GM21737 (cell line): ENCODE data around the gene GPR137B.
"Not testable (repeated sequence)": the region's sequence is repeated elsewhere in the genome, so short reads cannot be mapped to it uniquely, and the experiment has no call there.

ENCODE experiments used
- ATAC-seq: cut with Tn5 transposase; IDR thresholded peaks from one replicate; pipeline ENCODE4 v1.9.1; 2021; ENCODE audit warnings: mild to moderate bottlenecking, moderate library complexity; ENCODE audit not compliant: unreplicated experiment

The GPR137B gene

DNA sequence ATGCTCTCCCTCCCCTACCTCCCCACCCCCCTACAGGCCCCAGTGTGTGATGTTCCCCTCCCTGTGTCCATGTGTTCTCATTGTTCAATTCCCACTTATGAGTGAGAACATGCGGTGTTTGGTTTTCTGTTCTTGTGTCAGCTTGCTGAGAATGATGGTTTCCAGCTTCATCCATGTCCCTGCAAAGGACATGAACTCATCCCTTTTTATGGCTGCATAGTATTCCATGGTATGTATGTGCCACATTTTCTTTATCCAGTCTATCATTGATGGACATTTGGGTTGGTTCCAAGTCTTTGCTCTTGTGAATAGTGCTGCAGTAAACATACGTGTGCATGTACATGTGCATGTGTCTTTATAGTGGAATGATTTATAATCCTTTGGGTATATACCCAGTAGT, 44.1 kb downstream of the GPR137B start:
- not testable (repeated sequence) for ATAC-seq

DNA sequence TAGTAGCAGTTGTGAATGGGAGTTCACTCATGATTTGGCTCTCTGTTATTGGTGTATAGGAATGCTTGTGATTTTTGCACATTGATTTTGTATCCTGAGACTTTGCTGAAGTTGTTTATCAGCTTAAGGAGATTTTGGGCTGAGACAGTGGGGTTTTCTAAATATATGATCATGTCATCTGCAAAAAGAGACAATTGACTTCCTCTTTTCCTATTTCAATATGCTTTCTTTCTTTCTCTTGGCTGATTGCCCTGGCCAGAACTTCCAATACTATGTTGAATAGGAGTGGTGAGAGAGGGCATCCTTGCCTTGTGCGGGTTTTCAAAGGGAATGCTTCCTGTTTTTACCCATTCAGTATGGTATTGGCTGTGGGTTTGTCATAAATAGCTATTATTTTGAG, 45.7 kb downstream of the GPR137B start:
- ATAC-seq, result not testable (repeated sequence)

DNA sequence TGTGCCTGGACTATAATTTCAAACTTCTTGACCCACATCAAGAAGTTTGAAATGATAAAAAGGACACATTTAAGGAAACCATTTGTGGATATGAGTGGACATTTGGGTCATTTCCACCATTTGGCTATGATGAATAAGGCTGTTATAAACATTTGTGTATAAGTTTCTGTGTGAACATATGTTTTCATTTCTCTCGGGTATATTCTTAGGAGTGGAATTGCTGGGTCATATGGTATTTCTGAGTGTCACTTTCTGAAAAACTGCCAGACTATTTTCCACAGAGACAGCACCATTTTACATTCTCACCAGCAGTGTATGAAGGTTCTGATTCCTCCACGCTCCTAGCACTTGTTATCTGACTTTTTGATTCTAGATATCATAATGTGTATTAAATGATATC, 50.8 kb downstream of the GPR137B start:
- ATAC-seq, result no peak

DNA sequence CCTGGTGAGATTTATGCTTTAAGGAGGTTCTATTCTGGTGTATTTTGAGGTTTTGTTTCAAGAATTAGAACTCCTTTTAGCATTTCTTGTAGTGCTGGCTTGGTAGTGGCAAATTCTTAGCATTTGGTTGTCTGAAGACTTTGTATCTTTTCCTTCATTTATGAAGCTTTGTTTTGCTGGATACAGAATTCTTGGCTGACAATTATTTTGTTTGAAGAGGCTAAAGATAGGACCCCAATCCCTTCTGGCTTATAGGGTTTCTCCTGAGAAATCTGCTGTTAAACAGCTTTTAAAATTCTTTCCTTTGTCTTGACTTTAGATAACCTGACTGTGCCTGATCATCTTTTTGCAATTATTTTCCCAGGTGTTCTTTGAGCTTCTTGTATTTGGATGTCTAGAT, 58.6 kb downstream of the GPR137B start:
- ATAC-seq, result no peak

DNA sequence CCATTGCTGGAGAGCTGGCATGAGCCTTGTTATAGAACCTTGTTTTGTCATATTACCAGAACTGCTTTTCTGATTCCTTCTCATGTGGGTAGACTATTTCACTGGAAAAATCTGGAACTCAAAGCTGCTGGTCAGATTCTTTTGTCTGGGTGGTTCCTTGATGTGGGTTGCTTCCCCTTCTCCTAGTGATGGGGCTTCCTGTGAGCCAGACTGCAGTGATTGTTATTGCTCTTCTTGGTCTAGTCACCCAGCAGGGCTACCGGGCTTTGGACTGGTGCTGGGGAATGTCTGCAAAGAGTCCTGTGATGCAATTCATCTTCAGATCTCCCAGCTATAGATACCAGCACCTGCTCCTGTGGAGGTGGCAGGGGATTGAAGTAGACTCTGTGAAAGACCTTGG, 59.4 kb downstream of the GPR137B start:
- ATAC-seq, result no peak

DNA sequence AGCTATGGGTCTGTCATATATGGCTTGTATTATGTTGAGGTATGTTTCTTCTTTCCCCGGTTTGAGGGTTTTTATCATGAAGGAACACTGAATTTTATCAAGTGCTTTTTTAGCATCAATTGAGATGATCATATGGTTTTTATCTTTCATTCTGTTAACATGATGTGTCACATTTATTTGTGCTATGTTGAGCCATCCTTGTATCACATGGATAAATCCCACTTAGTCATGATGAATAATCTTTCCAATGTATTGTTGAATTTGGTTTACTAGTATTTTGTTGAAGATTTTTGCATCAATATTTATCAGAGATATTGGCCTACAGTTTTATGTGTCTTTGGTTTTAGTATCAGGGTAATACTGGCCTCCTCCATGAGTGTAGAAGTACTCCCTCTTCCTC, 61.7 kb downstream of the GPR137B start:
- no peak for ATAC-seq

DNA sequence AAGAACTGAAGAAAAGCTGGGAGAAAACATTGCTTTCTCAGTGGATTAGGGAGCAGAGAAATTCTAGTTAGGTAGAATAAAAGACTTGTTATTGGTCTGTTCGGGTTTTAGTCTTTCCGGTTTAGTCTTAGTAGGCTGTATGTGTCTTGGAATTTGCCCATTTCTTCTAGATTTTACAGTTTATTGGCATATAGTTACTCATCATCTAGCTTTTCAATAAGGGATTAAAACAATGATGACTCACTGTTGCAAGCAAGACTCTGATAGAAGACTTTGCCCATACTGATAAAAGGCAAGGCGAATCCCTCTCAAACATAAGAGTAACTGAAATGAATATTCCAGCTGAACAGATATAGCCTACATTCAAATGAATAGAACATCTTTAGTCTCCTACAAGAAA, 62.3 kb downstream of the GPR137B start:
- ATAC-seq, result no peak

DNA sequence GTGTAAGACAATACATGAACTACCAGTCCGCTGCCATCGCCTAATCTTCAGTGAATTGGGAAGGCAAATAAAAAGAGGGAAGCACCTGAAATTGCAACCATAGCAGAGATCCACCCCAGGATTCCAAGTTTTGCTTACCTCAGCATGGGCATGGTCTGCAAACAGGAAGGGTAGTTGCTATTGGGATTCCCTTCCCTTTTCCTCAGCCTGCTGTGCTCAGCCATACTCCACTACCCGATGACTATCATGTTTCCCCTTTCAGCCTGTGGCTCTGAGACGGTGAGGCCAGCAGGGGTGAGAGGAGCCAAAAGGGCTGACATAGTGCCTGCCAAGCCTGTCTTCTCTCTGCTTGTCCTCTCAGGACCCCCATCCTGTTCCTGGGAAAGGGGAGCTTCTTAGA, 64.2 kb downstream of the GPR137B start:
- ATAC-seq, result no peak

DNA sequence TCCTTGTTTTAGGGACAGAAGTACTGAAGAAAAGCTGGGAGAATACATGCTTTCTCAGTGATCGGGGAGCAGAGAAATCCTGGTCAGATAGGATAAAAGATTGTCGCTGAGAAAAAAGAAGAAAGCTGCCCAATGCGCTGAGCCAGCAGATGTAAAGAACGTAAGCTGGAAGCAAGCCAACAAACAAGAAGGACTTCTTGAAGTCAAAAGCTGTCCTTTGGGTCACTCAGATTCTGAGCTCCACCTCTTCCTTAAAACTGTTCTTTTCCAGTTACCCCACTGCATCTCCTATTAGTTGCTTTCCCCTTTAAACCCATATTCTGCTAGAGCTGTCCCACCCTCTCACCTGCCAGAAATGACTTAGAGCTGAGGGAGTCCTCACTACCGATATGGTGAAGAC, 64.8 kb downstream of the GPR137B start:
- no peak for ATAC-seq

DNA sequence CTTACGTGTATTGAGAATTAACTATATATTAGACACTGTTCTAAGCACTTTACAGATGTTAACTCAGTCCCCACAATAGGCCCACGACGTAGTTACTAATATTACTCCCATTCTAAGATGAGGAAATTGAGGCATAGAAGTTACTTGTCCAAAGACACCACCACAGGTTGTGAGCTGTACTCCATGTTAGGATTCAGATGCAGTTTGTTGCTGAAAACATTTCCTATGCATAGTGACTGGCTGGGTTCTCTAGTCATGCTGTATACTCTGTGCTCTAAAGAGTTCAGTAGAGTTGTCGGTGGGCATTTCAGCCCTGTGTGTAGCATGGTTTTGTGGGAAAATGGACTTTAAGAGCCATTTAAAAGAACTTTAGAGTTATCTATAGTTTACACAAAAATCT, 65.2 kb downstream of the GPR137B start:
- no peak for ATAC-seq

DNA sequence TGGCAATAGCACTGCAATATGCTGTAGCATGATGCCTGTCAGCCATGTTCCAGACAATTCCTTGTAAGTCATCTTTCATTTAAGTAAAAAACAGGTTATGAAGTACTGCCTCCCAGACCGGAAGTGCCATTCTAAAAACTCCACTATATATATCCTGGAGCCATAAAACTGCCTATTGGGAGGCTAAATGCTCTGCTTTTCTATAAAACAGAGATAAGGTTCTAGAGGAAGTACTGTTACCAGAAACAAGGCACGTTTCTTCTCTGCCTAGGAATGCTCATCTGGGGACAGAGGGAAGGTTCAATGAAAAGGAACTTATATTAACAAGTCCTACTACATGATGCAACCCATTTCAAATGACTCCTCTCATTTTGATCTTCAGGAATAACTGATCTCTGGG, 66.8 kb downstream of the GPR137B start:
- ATAC-seq, result no peak

DNA sequence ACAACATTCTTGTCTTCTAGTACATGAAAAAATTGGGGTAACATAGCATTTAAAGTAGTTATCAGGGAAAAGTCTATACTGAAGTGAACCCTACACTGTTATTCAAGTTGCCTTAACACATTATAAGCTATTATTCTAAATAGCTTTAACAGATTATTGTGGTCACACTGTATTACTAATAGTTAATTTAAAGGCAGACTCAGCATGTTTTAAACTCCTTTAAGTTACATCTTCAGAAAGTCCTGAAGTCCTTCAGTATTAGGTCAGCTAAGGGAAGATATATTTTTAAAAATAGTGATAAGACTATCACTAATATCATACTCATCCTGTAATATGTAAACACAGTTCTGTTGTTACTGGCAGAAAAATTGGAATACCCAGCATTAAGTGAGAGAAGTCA, 67.4 kb downstream of the GPR137B start:
- ATAC-seq, result no peak

DNA sequence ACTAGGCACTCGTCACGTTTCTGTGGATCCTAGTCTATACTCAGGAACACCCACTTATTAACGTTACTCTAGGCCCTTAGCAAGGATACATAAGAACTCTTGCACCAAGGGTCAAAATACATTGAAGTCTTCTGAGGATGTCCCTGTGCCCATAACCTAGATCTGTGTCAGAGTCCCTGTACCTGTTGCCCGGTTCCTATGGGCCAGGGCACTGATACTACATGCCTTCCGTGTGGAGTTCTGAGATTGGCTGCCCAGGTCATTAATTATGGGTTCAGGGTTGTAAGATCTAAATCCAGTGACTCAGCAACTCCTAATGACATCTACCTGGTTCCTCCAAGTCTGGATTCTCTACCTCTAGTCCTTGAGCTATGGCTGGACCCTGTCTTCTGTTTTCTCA, 69.5 kb downstream of the GPR137B start:
- no peak for ATAC-seq

DNA sequence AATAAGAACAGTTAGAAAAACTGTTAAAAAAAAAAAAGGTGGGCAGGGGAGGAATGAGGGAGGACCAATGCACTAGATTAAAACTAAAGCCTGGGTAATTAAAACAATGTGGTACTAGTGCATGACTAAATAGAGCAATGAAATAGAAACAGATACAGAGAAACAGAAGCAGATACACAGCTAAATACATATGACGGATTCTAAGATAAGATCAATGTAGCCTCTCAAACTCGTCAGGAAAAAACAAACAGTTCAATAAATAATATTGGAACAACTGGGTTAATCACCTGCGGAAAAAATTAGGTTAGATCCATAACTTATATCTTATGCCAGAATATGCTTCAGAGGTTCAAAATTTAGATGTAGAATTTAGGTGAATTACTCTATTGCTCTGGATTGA, 71.2 kb downstream of the GPR137B start:
- ATAC-seq, result no peak

DNA sequence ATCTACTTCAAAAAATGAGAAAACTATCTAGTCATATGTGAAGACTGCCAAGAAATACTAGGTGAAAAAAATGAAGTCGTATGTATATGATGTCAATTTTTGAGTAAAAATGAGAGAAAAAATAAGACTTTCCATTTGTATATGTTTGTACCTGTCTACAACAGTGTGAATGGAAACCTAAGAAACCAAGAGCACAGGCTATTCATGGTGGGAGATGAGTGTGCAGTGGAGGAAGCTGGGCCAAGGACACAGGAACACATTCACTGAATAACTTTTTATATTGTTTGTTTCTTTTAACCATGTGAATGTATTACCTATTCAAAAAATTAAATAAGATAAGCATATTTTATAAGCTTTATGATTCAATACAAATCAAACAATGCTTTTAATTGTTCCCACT, 72.4 kb downstream of the GPR137B start:
- ATAC-seq, result no peak

DNA sequence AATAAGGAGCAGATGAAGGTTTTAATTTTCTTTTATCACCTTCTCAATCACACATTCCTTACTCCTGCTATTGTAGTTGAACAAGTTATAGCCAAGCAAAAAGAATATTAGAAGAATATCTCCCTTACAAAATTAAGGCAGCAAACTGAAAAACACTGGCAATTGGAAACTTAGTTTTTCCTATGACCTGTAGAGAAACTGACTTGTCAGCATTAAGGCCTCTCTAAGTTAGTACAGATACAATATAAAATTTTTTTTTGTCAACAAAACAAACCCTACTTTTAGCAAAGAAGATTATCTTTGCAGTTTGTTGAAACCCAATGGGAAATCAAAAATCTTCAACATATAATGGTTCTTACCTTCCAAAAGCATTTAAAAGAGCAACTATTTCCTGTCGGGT, 78.1 kb downstream of the GPR137B start:
- no peak for ATAC-seq

DNA sequence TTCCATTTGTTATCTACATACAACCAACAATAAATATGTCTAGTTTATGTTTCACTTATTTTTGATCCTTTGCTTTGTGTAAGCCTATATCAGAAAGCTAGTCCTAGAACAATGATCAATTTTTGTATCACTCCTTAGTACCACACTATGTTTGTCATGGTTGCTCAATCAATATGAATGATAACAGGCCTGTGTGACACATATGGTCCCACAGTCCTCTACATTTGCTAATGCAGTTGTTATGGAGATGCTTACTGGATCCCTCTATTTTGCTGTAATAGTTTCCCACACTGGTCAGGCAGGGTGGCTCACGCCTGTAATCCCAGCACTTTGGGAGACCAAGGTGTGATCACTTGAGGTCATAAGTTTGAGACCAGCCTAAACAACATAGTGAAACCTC, 80.3 kb downstream of the GPR137B start:
- ATAC-seq, result no peak

DNA sequence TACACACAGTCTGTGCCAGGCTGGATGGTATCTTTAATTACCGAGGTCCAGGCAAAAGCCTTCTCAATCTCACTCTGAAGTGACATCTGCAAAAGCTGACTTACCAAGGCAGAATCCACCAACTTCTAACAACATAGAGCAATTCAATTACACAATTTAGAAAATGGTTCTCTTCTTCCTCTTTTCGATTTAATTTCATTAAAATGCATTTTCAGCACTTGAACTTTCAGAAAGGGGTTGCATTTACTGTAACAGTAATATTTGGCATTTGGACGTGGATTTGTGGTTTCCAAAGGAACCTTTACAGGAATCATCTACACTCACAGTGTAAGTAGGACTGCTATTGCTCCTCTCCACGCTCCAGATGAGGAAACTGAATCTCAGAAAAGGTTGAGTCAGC, 86.1 kb downstream of the GPR137B start:
- no peak for ATAC-seq

DNA sequence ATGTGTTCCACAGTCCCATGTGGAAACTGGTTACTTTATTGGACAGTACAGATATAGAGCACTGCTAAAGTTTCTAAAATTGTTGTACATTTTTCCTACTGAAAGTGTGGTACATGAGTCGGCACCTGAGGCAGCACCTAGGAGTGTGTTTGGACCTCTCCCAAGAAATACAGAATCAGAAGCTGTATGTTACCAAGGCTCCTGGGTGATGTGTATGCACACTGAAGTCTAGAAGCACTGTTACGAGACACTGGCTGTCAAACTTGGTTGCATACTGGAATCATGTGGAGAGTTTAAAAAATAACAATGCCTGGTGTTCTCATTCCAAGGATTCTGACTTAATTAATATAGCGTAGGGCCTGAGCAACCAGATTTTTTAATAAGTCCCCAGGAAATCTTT, 92.8 kb downstream of the GPR137B start:
- no peak for ATAC-seq

DNA sequence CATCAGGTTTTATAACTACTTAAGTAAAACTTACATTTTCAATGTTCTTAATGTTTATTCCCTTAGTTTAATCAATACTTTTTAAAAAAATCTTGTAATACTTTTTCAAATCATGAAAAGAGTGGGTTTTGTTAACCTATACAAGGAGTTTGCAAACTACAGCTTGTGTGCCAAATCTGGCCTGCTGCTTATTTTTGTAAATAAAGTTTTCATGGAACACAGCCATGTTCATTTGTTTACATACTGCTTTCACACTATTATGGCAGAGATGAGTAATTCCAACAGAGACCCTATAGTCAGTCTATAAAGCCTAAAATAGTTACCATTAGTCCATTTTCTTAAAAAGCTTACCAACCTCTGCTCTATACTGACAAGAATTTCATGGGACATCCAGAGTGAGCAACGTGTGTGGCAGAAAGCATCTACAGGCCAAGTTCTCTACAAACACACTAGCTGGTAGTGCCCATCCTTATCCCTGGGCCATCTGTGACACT, 96.8 kb downstream of the GPR137B start:
- no peak for ATAC-seq

DNA sequence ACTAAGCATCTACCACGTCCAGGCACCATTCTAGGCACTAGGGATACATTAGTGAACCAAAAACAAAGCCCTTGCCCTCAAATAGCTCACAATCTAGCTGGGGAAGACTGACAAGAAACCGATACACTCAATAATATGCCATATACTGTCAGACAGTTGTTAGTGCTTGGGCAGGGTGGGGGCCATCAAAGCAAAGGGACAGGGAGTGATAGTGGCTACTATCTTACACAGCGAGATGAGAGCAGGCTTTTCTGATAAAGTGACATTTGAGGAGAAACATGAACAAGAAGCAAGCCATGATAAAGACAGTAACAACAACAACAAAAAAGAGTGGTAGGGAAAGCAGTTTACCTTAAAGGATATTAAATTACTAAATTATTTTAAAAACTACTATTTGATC, 98.3 kb downstream of the GPR137B start:
- no peak for ATAC-seq

DNA sequence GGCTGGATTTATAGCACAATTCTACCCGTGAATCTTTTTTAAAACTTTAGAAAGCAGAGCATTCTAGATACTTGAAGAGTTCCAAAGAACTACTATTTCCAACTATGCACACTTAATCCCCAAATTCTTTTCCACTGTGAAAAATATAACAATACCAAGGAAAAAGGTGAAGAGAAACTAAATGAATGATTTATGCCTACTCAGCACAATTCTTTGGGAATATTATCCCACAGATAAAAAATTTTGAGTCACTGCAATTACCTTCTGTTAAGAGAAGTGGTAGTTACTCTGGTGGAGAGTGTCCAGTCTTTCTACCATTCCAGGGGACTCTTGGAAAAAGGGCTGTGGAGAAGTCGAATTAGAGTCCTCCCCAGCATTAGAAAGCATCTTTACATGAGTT, 100.2 kb downstream of the GPR137B start:
- ATAC-seq, result no peak

DNA sequence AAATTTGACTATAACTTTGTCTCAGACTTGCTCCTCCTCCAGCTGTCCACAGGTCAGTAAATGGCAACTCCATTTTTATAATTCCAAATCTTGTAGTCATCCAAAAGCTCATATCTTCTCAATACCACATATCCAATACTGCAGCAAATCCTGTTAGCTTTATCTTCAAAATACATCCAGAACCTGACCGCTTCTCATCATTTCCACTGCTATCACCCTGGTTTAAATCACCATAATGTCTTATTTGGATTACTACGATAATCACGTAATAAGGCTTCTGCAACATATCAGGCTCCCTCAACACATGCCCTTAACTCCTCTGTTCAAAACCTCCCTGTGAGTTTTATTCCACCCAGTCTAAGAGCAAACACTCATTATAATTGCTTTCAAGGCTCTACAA, 104.9 kb downstream of the GPR137B start:
- ATAC-seq, result no peak

DNA sequence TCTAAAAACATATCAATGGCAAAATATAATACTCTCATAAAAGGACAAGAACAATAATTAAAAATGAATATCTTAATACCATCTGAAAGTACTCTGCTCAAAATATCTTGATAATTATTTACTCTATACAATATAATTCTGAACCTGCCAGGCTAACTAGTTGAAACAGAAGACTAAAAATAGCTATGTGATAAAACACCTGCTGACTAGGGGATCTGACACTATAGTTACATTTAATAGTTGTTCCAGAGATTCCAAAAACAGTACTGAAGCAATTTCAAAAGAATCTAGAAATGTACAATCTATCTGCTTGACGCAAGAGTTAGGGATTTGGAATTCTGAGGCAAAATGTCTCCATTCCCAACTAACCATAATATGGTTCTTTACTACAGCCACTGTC, 109.2 kb downstream of the GPR137B start:
- ATAC-seq, result no peak
